ENCODE measurements around the gene TRIM44.

DNA sequence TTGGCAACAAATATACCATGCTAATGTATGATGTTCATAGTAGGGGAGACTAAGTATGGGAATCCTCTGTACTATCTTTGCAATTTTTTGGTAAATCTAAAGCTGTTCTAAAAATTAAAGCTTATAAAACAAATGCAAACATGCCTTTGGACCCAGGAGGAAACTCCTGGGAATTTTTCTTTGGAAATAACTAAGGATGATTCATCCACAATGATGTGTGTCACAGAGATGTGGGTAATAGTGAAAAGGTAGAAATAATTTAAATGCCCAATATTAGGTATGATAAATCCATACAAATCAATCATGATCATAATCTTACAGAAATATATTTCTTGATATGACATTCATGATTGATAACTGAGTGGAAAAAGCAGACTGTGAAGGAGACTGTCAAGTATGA is 135.8 kb downstream of the TRIM44 start:
- TF ChIP-seq, protein P1, sequence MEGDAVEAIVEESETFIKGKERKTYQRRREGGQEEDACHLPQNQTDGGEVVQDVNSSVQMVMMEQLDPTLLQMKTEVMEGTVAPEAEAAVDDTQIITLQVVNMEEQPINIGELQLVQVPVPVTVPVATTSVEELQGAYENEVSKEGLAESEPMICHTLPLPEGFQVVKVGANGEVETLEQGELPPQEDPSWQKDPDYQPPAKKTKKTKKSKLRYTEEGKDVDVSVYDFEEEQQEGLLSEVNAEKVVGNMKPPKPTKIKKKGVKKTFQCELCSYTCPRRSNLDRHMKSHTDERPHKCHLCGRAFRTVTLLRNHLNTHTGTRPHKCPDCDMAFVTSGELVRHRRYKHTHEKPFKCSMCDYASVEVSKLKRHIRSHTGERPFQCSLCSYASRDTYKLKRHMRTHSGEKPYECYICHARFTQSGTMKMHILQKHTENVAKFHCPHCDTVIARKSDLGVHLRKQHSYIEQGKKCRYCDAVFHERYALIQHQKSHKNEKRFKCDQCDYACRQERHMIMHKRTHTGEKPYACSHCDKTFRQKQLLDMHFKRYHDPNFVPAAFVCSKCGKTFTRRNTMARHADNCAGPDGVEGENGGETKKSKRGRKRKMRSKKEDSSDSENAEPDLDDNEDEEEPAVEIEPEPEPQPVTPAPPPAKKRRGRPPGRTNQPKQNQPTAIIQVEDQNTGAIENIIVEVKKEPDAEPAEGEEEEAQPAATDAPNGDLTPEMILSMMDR (IDR thresholded peaks at IDR 0.05): no peak
- TF ChIP-seq POLR2A (IDR thresholded peaks at IDR 0.05): no peak
